ENCODE results near the gene IGF2R.
A peak's percentile ranks its signal among the peaks of the same experiment; 100 is the strongest.

IGF2R gene

GRCh38 chr6:159981071-159981402, 12.2 kb downstream of the IGF2R start:
- Histone ChIP-seq H4K20me1 (ENCODE audit: control insufficient read depth, insufficient read depth, low read depth, low read length) (peaks cover 22% of the 10 kb centered on the region), H3K4me2 (ENCODE audit: low read length) (peak overlapping the region; percentile 88), H3K9me3 (ENCODE audit: control insufficient read depth, insufficient read depth, low read length) (no peaks in the 10 kb centered on the region)

GRCh38 chr6:159981403-159982245, 12.7 kb downstream of the IGF2R start:
- Histone ChIP-seq H3K4me2 (ENCODE audit: low read length) (peak overlapping the region; percentile 88), H3K27me3 (ENCODE audit: control insufficient read depth, low read length) (no peaks in the 10 kb centered on the region), H3K36me3 (ENCODE audit: control insufficient read depth, low read length) (no peaks in the 10 kb centered on the region), H3K79me2 (ENCODE audit: control insufficient read depth, low read length) (peaks cover 98% of the 10 kb centered on the region), H3K4me3 (ENCODE audit: low read length) (peak overlapping the region; percentile 67), H4K20me1 (ENCODE audit: control insufficient read depth, insufficient read depth, low read depth, low read length) (peaks cover 20% of the 10 kb centered on the region), H3K9me3 (ENCODE audit: control insufficient read depth, insufficient read depth, low read length) (no peaks in the 10 kb centered on the region), H3K4me1 (ENCODE audit: control insufficient read depth, low read length) (peaks cover 60% of the 10 kb centered on the region), H3K27ac (ENCODE audit: low read depth, low read length) (peak overlapping the region; percentile 35), H3K9me2 (replicated peaks; ENCODE audit: control insufficient read depth, low read length) (no peaks in the 10 kb centered on the region), H3F3A (ENCODE audit: control insufficient read depth, insufficient read depth) (no peaks in the 10 kb centered on the region)
- TF ChIP-seq EZH2phosphoT487 (IDR thresholded peaks at IDR 0.05; ENCODE audit: borderline replicate concordance, low read length) (no peak), CTCF (IDR thresholded peaks at IDR 0.05; ENCODE audit: low read depth, low read length, poor library complexity, severe bottlenecking) (no peak)

More at GRCh38 chr6:159981071-159981402, 12.2 kb downstream of the IGF2R start:
- no peak overlapping the region for H3K27ac ChIP-seq (ENCODE audit: low read depth, low read length)
- peak overlapping the region; percentile 67 for H3K4me3 ChIP-seq (ENCODE audit: low read length)
- no peaks in the 10 kb centered on the region for H3K36me3 ChIP-seq (ENCODE audit: control insufficient read depth, low read length)
- H3K4me1 ChIP-seq (ENCODE audit: control insufficient read depth, low read length): peaks cover 60% of the 10 kb centered on the region
- peaks cover 98% of the 10 kb centered on the region for H3K79me2 ChIP-seq (ENCODE audit: control insufficient read depth, low read length)
- no peaks in the 10 kb centered on the region for H3K9me2 ChIP-seq (replicated peaks; ENCODE audit: control insufficient read depth, low read length)
- H3K27me3 ChIP-seq (ENCODE audit: control insufficient read depth, low read length): no peaks in the 10 kb centered on the region
- no peak for TF ChIP-seq EZH2phosphoT487 (IDR thresholded peaks at IDR 0.05; ENCODE audit: borderline replicate concordance, low read length)
- TF ChIP-seq CTCF (IDR thresholded peaks at IDR 0.05; ENCODE audit: low read depth, low read length, poor library complexity, severe bottlenecking): no peak
- H3F3A ChIP-seq (ENCODE audit: control insufficient read depth, insufficient read depth): no peaks in the 10 kb centered on the region

- Histone ChIP-seq H3K4me2 (ENCODE audit: low read length) (peak overlapping the region; percentile 88), H3K9me2 (replicated peaks; ENCODE audit: control insufficient read depth, low read length) (no peaks in the 10 kb centered on the region), H3K4me3 (ENCODE audit: low read length) (peak overlapping the region; percentile 5; the same call in 1 of the 2 replicates), H3K9me3 (ENCODE audit: control insufficient read depth, insufficient read depth, low read length) (no peaks in the 10 kb centered on the region), H3K4me1 (ENCODE audit: control insufficient read depth, low read length) (peaks cover 55% of the 10 kb centered on the region), H3K27ac (ENCODE audit: low read depth, low read length) (no peak overlapping the region), H4K20me1 (ENCODE audit: control insufficient read depth, insufficient read depth, low read depth, low read length) (peaks cover 19% of the 10 kb centered on the region), H3K27me3 (ENCODE audit: control insufficient read depth, low read length) (no peaks in the 10 kb centered on the region), H3F3A (ENCODE audit: control insufficient read depth, insufficient read depth) (no peaks in the 10 kb centered on the region), H3K36me3 (ENCODE audit: control insufficient read depth, low read length) (no peaks in the 10 kb centered on the region), H3K79me2 (ENCODE audit: control insufficient read depth, low read length) (peaks cover 98% of the 10 kb centered on the region)
- TF ChIP-seq EZH2phosphoT487 (IDR thresholded peaks at IDR 0.05; ENCODE audit: borderline replicate concordance, low read length): no peak
- no peak for TF ChIP-seq CTCF (IDR thresholded peaks at IDR 0.05; ENCODE audit: low read depth, low read length, poor library complexity, severe bottlenecking)
These were observed 14.0 kb downstream of the IGF2R start for GRCh38 chr6:159982731-159983506.
